Mucosa of descending colon (tissue), 3 donors: ENCODE measurements around the gene SETD2. TPM values are rescaled to one million over a fixed set of nuclear protein-coding genes. Genes with fewer than 3 reads are reported as not detected.

Experiments
- ATAC-seq: fragments of 200-7000 bp; cut with Tn5 transposase; one replicate; pipeline ENCODE4 v1.9.1; 2020; ENCODE audit warnings: mild to moderate bottlenecking, moderate library complexity
- DNase-seq, 3 donors: peaks; one replicate each; pipeline ENCODE4 v3.0.0-alpha.2; 2020
- H3K36me3 ChIP-seq: fragments of 200-600 bp; one replicate; pipeline ENCODE4 v1.8.0; 2021; ENCODE audit warnings: low read depth, mild to moderate bottlenecking
- H3K4me1 ChIP-seq: fragments of 200-600 bp; one replicate; pipeline ENCODE4 v1.8.0; 2021; ENCODE audit warnings: low read depth, mild to moderate bottlenecking
- H3K4me3 ChIP-seq: fragments of 200-600 bp; one replicate; pipeline ENCODE4 v1.8.0; 2021; ENCODE audit warnings: mild to moderate bottlenecking
- H3K9me3 ChIP-seq: fragments of 200-600 bp; one replicate; pipeline ENCODE4 v1.8.0; 2021; ENCODE audit warnings: mild to moderate bottlenecking
- CTCF ChIP-seq: fragments of 200-600 bp; IDR thresholded peaks from one replicate; pipeline ENCODE4 v1.8.0; 2022; ENCODE audit warnings: antibody characterized with exemption, mild to moderate bottlenecking
- intact Hi-C, 2 donors: fragments of 100-400 bp; cut with DNase I in 1 of 2; cut with micrococcal nuclease in 1 of 2; formaldehyde crosslinking; loops; one replicate each; pipeline versions ENCODE4 v1.11.0 to v1.11.1; 2022; cut with DNase I, micrococcal nuclease
- total RNA-seq, 3 donors: library from RNA; stranded (reverse); fragmentation: NEBNext Ultra II Directional in 2 of 3; extraction: Animal tissue kit (Norgen Biotek cat#: 25700) in 2 of 3; gene quantifications; one replicate each; pipeline versions ENCODE4 v1.2.1 to v1.2.4, GENCODE V29; 2021 to 2023
- donor health status: DM: no; HTN: no; CAD: no; lungs with moderate emphysema.
- donor health status: DM: no; HTN: no; CAD: no.
- donor health status: DM: no; HTN: yes; CAD: no.

The SETD2 gene
- total RNA-seq, 3 donors from 2014 or later, result 41.5 to 71.1 (median 50.4) TPM

GRCh38 chr3:47009225-47010110, 154.4 kb downstream of the SETD2 start:
- H3K36me3 ChIP-seq, result no peaks in the 10 kb centered on the region
- intact Hi-C loops, result no loop called here
- TF ChIP-seq CTCF, result no peak
- H3K4me3 ChIP-seq, result no peak overlapping the region
- no peaks in the 10 kb centered on the region for H3K9me3 ChIP-seq
- ATAC-seq (peak; percentile 89), DNase-seq (peak; percentile 80 to 90 (median 86))
- H3K4me1 ChIP-seq, result no peaks in the 10 kb centered on the region

GRCh38 chr3:47008851-47009224, 155.1 kb downstream of the SETD2 start:
- DNase-seq (no peak), ATAC-seq (no peak)
- H3K9me3 ChIP-seq, result no peaks in the 10 kb centered on the region
- H3K36me3 ChIP-seq, result no peaks in the 10 kb centered on the region
- H3K4me3 ChIP-seq, result no peak overlapping the region
- no peaks in the 10 kb centered on the region for H3K4me1 ChIP-seq
- intact Hi-C loops, result no loop called here
- no peak for TF ChIP-seq CTCF

GRCh38 chr3:47008234-47008796, 155.6 kb downstream of the SETD2 start:
- Histone ChIP-seq H3K9me3 (no peaks in the 10 kb centered on the region), H3K4me1 (no peaks in the 10 kb centered on the region), H3K36me3 (no peaks in the 10 kb centered on the region), H3K4me3 (no peak overlapping the region)
- peak in 1 of 3 donors; percentile 22 for DNase-seq
- TF ChIP-seq CTCF, result no peak
- no peak for ATAC-seq
- intact Hi-C loops, result no loop called here

- ATAC-seq (no peak), DNase-seq (peak in 2 of 3 donors; percentile 28 to 50)
- H3K4me1 ChIP-seq, result no peaks in the 10 kb centered on the region
- no peaks in the 10 kb centered on the region for H3K9me3 ChIP-seq
- intact Hi-C loops, result no loop called here
- no peak overlapping the region for H3K4me3 ChIP-seq
- TF ChIP-seq CTCF, result no peak
- H3K36me3 ChIP-seq, result no peaks in the 10 kb centered on the region
Measured at GRCh38 chr3:47007482-47008233, 156.3 kb downstream of the SETD2 start.

- intact Hi-C loops, result no loop called here
- TF ChIP-seq CTCF, result no peak
- H3K36me3 ChIP-seq, result no peaks in the 10 kb centered on the region
Measured at GRCh38 chr3:47007001-47007400, 156.9 kb downstream of the SETD2 start.

More at GRCh38 chr3:47007001-47007400, 156.9 kb downstream of the SETD2 start:
- no peak overlapping the region for H3K4me3 ChIP-seq
- DNase-seq (no peak), ATAC-seq (no peak)
- no peaks in the 10 kb centered on the region for H3K9me3 ChIP-seq
- H3K4me1 ChIP-seq, result no peaks in the 10 kb centered on the region
